ENCODE data around the gene GPR62.

DNA sequence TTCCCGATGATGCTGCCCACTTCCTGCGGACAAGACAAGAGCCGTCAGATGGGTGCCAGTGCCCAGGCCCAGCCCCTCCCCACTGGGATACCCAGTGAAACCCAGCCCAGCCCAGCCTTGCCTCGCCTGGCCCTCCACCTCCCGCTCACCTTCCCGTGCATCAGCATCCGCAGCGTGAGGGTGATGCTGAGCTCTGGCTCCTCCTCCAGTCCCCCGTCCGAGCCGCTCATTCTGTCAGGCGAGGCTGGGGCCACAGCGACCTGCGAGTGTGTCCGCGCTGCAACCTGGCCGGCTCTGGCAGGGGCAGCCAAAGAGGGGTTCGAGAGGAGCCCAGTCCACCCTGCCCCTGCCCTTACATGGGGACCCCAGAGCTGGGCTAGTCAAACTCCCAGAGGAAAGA lies 5.8 kb downstream of the GPR62 start:
- TF ChIP-seq, protein P1, sequence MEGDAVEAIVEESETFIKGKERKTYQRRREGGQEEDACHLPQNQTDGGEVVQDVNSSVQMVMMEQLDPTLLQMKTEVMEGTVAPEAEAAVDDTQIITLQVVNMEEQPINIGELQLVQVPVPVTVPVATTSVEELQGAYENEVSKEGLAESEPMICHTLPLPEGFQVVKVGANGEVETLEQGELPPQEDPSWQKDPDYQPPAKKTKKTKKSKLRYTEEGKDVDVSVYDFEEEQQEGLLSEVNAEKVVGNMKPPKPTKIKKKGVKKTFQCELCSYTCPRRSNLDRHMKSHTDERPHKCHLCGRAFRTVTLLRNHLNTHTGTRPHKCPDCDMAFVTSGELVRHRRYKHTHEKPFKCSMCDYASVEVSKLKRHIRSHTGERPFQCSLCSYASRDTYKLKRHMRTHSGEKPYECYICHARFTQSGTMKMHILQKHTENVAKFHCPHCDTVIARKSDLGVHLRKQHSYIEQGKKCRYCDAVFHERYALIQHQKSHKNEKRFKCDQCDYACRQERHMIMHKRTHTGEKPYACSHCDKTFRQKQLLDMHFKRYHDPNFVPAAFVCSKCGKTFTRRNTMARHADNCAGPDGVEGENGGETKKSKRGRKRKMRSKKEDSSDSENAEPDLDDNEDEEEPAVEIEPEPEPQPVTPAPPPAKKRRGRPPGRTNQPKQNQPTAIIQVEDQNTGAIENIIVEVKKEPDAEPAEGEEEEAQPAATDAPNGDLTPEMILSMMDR (IDR thresholded peaks at IDR 0.05; ENCODE audit: borderline replicate concordance, extremely low read depth, low read length, poor library complexity, severe bottlenecking), result no peak
- TF ChIP-seq EZH2 (IDR thresholded peaks at IDR 0.05; ENCODE audit: borderline replicate concordance, low read depth, low read length, severe bottlenecking), result no peak

Data from DND-41 (cell line).